K562 (cell line): ENCODE measurements around the gene CELA3A. TPM values are rescaled to one million over a fixed set of nuclear protein-coding genes. Genes with fewer than 3 reads are reported as not detected.

Source experiments
- ESRRB ChIP-seq: fragments of 250-450 bp; sonication (Bioruptor Pico); IDR thresholded peaks from 2 replicates; pipeline ENCODE4 v1.5.0; 2020; ENCODE audit warnings: mild to moderate bottlenecking, moderate library complexity, borderline replicate concordance
- FOSL1 ChIP-seq: fragments of 200-800 bp; sonication (Bioruptor generic); conservative IDR thresholded peaks from 2 replicates; pipeline ENCODE4 v1.6.1; 2016; ENCODE audit warnings: missing genetic modification characterization, missing compliant biosample characterization
- FOXK2 ChIP-seq, 2 experiments: fragments of 450-650 bp; IDR thresholded peaks in 1 of 2; conservative IDR thresholded peaks in 1 of 2; 2 replicates each; pipeline ENCODE4 v1.6.1; 2016; ENCODE audit warnings: low read depth in 2 of 2, mild to moderate bottlenecking in 1 of 2
- KDM1A ChIP-seq, 2 experiments: fragments of 450-650 bp; IDR thresholded peaks; 2 replicates each; pipeline ENCODE4 v1.6.1; 2016; ENCODE audit warnings: mild to moderate bottlenecking in 2 of 2
- NCOA1 ChIP-seq: fragments of 450-650 bp; IDR thresholded peaks from 2 replicates; pipeline ENCODE4 v1.6.1; 2016; ENCODE audit warnings: low read depth
- POLR2A ChIP-seq: fragments of 450-650 bp; conservative IDR thresholded peaks from 2 replicates; pipeline ENCODE4 v1.6.1; 2016
- RBM39 ChIP-seq: fragments of 200-400 bp; formaldehyde crosslinking; optimal IDR thresholded peaks from 2 replicates; pipeline ENCODE3; 2018; ENCODE audit warnings: low read depth, low read length
- RUNX1 ChIP-seq: sonication (generic); IDR thresholded peaks from 2 replicates; pipeline ENCODE4 v1.6.1; 2016; ENCODE audit warnings: antibody characterized with exemption, low read depth
- SMARCE1 ChIP-seq: fragments of 450-650 bp; IDR thresholded peaks from 2 replicates; pipeline ENCODE4 v1.7.1; 2016; ENCODE audit warnings: mild to moderate bottlenecking
- ZNF143 ChIP-seq: sonication (generic); formaldehyde crosslinking; IDR thresholded peaks from 2 replicates; pipeline ENCODE4 v1.9.0; 2022; ENCODE audit warnings: mild to moderate bottlenecking, missing genetic modification reagents
- ZNF175 ChIP-seq: fragments of 200-800 bp; sonication (Bioruptor generic); IDR thresholded peaks from 2 replicates; pipeline ENCODE4 v1.6.1; 2016; ENCODE audit warnings: low read depth, mild to moderate bottlenecking, missing genetic modification characterization, missing compliant biosample characterization
- ZNF695 ChIP-seq: fragments of 450-650 bp; formaldehyde crosslinking; IDR thresholded peaks from 2 replicates; pipeline ENCODE4 v1.4.0; 2020; ENCODE audit warnings: mild to moderate bottlenecking, moderate library complexity
- polyA plus RNA-seq, 8 experiments: library from polyadenylated mRNA; depleted of rRNA in 4 of 8; stranded (reverse) in 5 of 8; unstranded in 3 of 8; fragments of >200 nt; fragmentation: Nextera tagmentation in 2 of 8; fragmentation: Illumina TruSeq in 1 of 8; extraction: Ambion mirVana in 2 of 8; extraction: Trizol in 1 of 8; gene quantifications; 2 replicates each; pipeline versions ENCODE4 v1.2.1 to v1.2.3, GENCODE V29; 2011 to 2014; ENCODE audit warnings: inconsistent platforms in 1 of 8, missing spikeins in 1 of 8
- total RNA-seq, 7 experiments: library from RNA; depleted of rRNA in 6 of 7; stranded (reverse); fragments of >200 nt in 6 of 7; fragmentation: Illumina TruSeq in 2 of 7; extraction: Trizol in 2 of 7; gene quantifications; 2 replicates each; pipeline versions ENCODE4 v1.2.1 to v1.2.3, GENCODE V29; 2011 to 2021; ENCODE audit warnings: low replicate concordance in 1 of 7
- TF ChIP-seq, protein P1 (sequence below), 2 experiments: fragments of 450-650 bp; formaldehyde crosslinking in 1 of 2; IDR thresholded peaks; 2 replicates each; pipeline versions ENCODE4 v1.4.0 to v1.6.1; 2014 to 2020; ENCODE audit warnings: mild to moderate bottlenecking in 2 of 2, borderline replicate concordance in 1 of 2, low read depth in 1 of 2
- TF ChIP-seq, protein P2 (sequence below): fragments of 250-450 bp; sonication (Bioruptor Pico); IDR thresholded peaks from 2 replicates; pipeline ENCODE4 v1.5.0; 2020; ENCODE audit warnings: mild to moderate bottlenecking
- TF ChIP-seq, protein P3 (sequence below): fragments of 250-450 bp; sonication (Bioruptor Pico); IDR thresholded peaks from 2 replicates; pipeline ENCODE4 v1.5.0; 2021; ENCODE audit warnings: mild to moderate bottlenecking, moderate library complexity

The CELA3A gene
- total and polyA plus RNA-seq, 9 of the 15 experiments (the other 6 are each of a cell fraction or from before 2014, with no cell fraction given) = 5.4 TPM; not detected in 8

GRCh38 chr1:22039594-22040285, 38.3 kb downstream of the CELA3A start (continued):
- TF ChIP-seq, protein P1, sequence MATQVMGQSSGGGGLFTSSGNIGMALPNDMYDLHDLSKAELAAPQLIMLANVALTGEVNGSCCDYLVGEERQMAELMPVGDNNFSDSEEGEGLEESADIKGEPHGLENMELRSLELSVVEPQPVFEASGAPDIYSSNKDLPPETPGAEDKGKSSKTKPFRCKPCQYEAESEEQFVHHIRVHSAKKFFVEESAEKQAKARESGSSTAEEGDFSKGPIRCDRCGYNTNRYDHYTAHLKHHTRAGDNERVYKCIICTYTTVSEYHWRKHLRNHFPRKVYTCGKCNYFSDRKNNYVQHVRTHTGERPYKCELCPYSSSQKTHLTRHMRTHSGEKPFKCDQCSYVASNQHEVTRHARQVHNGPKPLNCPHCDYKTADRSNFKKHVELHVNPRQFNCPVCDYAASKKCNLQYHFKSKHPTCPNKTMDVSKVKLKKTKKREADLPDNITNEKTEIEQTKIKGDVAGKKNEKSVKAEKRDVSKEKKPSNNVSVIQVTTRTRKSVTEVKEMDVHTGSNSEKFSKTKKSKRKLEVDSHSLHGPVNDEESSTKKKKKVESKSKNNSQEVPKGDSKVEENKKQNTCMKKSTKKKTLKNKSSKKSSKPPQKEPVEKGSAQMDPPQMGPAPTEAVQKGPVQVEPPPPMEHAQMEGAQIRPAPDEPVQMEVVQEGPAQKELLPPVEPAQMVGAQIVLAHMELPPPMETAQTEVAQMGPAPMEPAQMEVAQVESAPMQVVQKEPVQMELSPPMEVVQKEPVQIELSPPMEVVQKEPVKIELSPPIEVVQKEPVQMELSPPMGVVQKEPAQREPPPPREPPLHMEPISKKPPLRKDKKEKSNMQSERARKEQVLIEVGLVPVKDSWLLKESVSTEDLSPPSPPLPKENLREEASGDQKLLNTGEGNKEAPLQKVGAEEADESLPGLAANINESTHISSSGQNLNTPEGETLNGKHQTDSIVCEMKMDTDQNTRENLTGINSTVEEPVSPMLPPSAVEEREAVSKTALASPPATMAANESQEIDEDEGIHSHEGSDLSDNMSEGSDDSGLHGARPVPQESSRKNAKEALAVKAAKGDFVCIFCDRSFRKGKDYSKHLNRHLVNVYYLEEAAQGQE (IDR thresholded peaks at IDR 0.05; ENCODE audit: borderline replicate concordance) = no peak
- TF ChIP-seq, protein P1 (CRISPR knock-in tag; IDR thresholded peaks at IDR 0.05; ENCODE audit: low read depth) = no peak
- TF ChIP-seq SMARCE1 (0 out of 2 replicates have a peak, but pooled peaks have one; percentile 15), FOSL1 (tag) (no peak), KDM1A (IDR thresholded peaks at IDR 0.05) (peak; percentile 44 to 67; a peak in 2 of 4 replicates), ZNF143 (CRISPR knock-in tag) (no peak), POLR2A (0 out of 2 replicates have a peak, but pooled peaks have one; percentile 41), ZNF695 (CRISPR knock-in tag) (0 out of 2 replicates have a peak, but pooled peaks have one; percentile 16), FOXK2 (conservative IDR thresholded peaks at IDR 0.05 in 1 of 2, IDR thresholded peaks at IDR 0.05 in 1 of 2; ENCODE audit: low read depth in 2 of 2) (peak in 1 of 2 experiments; percentile 55; a peak in 2 of 4 replicates), RBM39 (no peak), ESRRB (CRISPR knock-in tag) (no peak), ZNF175 (CRISPR knock-in tag) (no peak), RUNX1 (no peak), NCOA1 (no peak)
- TF ChIP-seq, protein P2, sequence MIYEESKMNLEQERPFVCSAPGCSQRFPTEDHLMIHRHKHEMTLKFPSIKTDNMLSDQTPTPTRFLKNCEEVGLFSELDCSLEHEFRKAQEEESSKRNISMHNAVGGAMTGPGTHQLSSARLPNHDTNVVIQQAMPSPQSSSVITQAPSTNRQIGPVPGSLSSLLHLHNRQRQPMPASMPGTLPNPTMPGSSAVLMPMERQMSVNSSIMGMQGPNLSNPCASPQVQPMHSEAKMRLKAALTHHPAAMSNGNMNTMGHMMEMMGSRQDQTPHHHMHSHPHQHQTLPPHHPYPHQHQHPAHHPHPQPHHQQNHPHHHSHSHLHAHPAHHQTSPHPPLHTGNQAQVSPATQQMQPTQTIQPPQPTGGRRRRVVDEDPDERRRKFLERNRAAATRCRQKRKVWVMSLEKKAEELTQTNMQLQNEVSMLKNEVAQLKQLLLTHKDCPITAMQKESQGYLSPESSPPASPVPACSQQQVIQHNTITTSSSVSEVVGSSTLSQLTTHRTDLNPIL (CRISPR knock-in tag) = no peak
- TF ChIP-seq, protein P3, sequence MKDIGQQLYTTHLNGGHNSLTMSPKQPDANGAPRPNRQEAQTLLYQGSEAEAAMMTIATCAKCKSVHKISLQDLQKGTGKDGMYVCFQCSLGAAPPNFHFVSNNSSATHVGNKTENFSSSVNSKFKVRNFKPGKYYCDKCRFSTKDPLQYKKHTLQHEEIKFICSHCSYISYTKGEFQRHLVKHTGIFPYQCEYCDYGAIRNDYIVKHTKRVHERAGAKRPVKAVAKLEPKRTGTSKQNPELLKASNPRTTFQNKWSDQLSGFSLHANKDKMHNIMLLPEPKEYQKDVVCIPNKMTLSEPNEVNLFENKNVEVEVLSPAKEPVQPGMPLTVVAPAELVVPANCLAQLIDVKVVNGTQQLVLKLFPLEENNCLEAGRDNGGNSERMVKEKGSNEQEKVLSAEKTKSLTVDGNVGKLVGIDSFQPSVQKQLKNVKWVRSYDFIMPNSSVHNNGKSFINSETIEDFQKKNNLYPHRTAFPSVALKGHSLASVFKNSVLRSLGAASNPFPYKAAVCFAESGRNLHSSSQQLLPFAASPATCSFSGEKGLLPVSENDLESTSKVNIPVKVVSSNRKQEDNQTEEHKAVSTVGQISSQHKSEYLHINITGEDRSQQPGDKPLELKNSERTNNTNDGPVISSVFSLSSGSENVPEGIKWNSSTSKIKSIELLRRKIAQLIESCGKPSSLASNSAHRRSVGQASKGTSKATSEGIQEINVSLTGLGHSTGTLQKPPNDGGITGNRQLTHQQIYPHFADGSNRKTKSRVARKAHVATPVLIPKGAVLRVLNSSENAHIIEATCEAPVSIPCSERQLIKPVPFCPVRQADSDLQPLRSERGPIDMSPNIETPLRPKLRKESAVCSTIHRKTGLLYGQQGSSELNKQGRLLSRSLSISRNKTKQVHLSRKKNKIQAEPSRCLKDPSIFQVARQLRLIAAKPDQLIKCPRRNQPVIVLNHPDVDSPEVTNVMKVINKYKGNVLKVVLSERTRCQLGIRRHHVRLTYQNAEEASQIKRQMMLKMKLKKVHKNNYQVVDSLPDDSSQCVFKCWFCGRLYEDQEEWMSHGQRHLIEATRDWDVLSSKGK (CRISPR knock-in tag) = no peak
